Stomach smooth muscle (tissue), 2 donors: ENCODE results near the gene ZDHHC4.

Source experiments
- H3K27ac ChIP-seq: one replicate; pipeline ENCODE4 v1.7.0; 2013; ENCODE audit warnings: mild to moderate bottlenecking, low read length, inconsistent platforms
- H3K27me3 ChIP-seq, 2 donors: one replicate each; pipeline ENCODE4 v1.7.0; 2013; ENCODE audit warnings: low read length in 2 of 2; ENCODE audit not compliant: insufficient read depth in 2 of 2, control insufficient read depth in 1 of 2
- H3K36me3 ChIP-seq, 2 donors: one replicate each; pipeline ENCODE4 v1.7.0; 2013; ENCODE audit warnings: low read length in 2 of 2; ENCODE audit not compliant: control insufficient read depth in 2 of 2, insufficient read depth in 2 of 2
- H3K4me1 ChIP-seq: one replicate; pipeline ENCODE4 v1.7.0; 2013; ENCODE audit warnings: low read length; ENCODE audit not compliant: control insufficient read depth, insufficient read depth
- H3K4me3 ChIP-seq, 2 donors: one replicate each; pipeline ENCODE4 v1.7.0; 2013; ENCODE audit warnings: low read length in 2 of 2
- H3K9ac ChIP-seq, 2 donors: one replicate each; pipeline ENCODE4 v1.7.0; 2013; ENCODE audit warnings: low read length in 2 of 2, mild to moderate bottlenecking in 1 of 2
- H3K9me3 ChIP-seq, 2 donors: one replicate each; pipeline ENCODE4 v1.7.0; 2013; ENCODE audit warnings: low read length in 2 of 2; ENCODE audit not compliant: control insufficient read depth in 2 of 2
- donor health status: healthy.
- donor health status: Pancreatic carcinoma.

ZDHHC4 gene

DNA sequence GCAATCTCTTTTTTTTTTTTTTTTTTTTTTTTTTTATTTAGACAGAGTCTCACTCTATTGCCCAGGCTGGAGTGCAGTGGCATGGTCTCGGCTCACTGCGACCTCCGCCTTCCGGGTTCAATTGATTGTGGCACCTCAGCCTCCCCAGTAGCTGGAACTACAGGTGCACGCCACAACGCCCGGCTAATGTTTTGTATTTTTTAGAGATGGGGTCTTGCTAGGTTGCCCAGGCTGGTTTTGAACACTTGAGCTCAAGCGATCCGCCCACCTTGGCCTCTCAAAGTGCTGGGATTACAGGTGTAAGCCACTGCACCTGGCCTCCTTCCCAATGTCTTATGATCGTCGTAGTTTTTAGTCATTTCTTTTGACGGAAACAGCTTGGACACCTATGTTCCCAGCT, 31.5 kb downstream of the ZDHHC4 start:
- H3K36me3 ChIP-seq: peaks cover 9 to 16% of the 10 kb centered on the region in 2 donors
- no peaks in the 10 kb centered on the region for H3K27me3 ChIP-seq
- no peak overlapping the region for H3K27ac ChIP-seq
- H3K9ac ChIP-seq: no peak overlapping the region
- H3K4me1 ChIP-seq: no peaks in the 10 kb centered on the region
- H3K9me3 ChIP-seq: no peaks in the 10 kb centered on the region
- no peak overlapping the region for H3K4me3 ChIP-seq

DNA sequence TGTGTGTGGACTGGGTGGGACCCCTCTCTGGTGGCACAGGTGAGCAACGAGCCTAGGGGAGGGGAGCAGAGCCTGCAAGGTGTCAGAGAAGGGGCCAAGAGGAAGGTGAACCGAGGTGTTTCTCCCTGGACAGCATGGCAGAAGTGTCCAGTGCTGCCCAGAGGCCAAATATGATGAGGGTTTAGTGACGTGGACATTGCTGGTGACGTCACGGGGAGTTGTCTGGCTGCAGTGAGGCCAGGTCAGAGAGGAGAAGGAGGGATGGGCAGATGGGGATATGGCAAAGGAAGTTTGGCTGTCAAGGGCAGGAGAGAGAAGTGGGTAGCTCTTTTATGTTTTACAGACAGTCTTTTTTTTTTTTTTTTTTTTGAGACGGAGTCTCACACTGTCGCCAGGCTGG, 35.6 kb downstream of the ZDHHC4 start:
- peaks cover 15% of the 10 kb centered on the region for H3K4me1 ChIP-seq
- H3K27me3 ChIP-seq: no peaks in the 10 kb centered on the region
- no peak overlapping the region for H3K27ac ChIP-seq
- H3K4me3 ChIP-seq: no peak overlapping the region
- no peak overlapping the region for H3K9ac ChIP-seq
- H3K9me3 ChIP-seq: no peaks in the 10 kb centered on the region
- peaks cover 0 to 7% of the 10 kb centered on the region in 2 donors for H3K36me3 ChIP-seq

DNA sequence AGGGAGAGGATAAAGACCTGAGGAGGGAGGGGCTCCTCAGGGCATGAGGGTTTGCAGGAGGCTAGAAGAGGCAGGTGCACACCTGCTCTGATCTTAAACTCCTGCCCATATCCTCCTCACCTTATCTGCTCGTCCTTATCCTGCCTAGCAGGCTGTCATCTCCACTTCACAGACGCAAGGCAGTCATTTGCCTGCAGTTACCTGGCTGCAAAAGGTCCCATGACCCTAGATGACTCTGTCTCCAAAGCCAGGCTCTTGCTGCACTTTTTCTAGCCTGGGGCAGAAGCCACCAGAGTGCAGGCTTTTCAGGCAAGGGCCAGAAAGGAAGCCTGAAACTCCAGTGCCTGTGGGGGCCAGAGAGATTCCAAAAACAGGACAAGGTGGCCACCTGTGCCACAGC, 36.5 kb downstream of the ZDHHC4 start:
- Histone ChIP-seq H3K9me3 (no peaks in the 10 kb centered on the region), H3K4me3 (no peak overlapping the region), H3K27ac (no peak overlapping the region), H3K36me3 (peaks cover 3 to 8% of the 10 kb centered on the region in 2 donors), H3K27me3 (no peaks in the 10 kb centered on the region), H3K9ac (no peak overlapping the region), H3K4me1 (peaks cover 15% of the 10 kb centered on the region)

DNA sequence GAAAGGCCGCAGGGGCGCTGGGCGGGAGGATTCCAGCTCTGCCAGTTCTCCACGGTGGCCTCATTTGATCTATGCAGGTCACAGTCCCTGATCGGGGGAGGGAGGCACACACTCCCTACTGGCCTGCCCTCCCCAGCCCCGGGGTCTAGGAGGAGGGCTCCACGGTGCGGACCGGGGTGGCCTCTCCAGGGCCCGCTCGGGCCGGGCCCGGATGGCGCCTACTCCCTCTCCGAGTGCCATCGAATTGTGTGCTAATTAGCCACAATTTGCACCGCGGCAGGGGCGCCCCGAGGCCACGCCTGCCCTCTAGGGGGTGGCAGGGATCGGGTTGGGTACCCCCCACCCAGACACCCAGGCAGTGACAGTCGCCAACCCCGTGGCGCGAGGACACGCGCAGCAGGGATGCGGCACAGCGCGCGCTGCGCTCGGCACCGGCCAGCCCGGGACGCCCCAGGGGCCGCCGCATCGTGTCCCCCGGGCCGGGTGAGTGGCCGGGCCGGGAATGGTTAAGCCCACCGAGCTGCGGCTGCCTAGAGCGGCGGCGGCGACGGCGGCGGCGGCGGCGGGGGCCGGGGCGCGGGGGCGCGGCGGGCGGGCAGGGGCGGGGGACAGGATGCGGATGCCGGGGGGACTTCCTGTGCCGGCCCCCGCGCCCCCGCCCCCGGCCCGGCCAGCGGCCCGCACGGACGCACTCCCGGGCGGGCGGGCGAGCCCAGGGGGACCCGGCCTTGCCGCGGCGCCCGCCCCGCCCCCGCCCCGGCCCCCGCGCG, 37.9 kb downstream of the ZDHHC4 start, which contains the start of gene ZNF853:
TSS of gene ZNF853 (plus strand) at position 658 of the 770 bp plus-strand sequence. CDS start 565 bp downstream, outside the sequence.
- Histone ChIP-seq H3K4me1 (peaks cover 15% of the 10 kb centered on the region), H3K27ac (no peak within 1 kb of the TSS), H3K9ac (peak within 1 kb of the TSS; percentile 70 to 76), H3K27me3 (no peaks in the 10 kb centered on the region), H3K36me3 (peaks cover 3 to 6% of the 10 kb centered on the region in 2 donors), H3K9me3 (no peaks in the 10 kb centered on the region), H3K4me3 (peak within 1 kb of the TSS; percentile 63 to 79)

DNA sequence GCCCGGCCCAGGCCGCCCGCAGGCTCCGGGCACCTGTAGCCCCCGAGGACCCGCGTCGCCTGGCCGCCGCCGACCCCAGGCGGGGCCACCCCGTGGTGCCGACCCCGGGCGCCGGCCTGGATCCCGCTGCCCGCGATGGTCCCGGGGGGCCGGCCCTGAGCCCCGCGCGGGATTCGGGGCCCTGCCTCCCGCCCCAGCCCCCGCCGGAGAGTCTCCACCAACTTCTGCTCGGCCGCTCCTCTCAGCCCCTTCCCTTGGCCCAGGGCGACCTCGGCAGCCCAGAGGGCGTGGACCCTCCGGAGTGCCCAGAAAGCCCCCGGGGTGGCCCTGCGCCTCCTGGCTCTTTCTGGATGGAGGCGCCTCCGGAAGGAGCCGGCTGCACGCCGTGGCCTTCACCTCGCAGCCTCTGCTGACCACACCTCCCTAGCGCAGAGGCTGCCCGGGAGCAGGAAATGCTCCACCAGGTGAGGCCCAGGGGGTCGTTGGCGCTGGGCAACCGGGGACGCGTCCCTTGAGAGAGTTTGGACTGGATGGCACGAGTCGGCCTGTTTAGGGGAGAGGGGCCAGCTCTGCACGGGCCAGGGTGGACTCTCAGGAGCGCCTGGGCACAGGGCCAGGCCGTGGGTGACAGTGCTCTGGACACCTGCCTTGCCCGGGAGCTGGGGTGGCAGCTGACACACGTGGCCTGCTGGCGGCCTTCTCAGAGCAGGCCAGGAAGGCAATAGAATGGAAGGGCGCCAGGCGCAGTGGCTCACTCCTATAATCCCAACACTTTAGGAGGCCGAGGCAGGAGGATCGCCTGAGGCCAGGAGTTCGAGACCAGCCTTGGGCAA, 38.7 kb downstream of the ZDHHC4 start:
- Histone ChIP-seq H3K9me3 (no peaks in the 10 kb centered on the region), H3K27ac (no peak overlapping the region), H3K4me3 (peak overlapping the region; percentile 60 to 79), H3K9ac (peak overlapping the region; percentile 70 to 76), H3K27me3 (no peaks in the 10 kb centered on the region), H3K4me1 (peaks cover 15% of the 10 kb centered on the region), H3K36me3 (peaks cover 3 to 7% of the 10 kb centered on the region in 2 donors)

DNA sequence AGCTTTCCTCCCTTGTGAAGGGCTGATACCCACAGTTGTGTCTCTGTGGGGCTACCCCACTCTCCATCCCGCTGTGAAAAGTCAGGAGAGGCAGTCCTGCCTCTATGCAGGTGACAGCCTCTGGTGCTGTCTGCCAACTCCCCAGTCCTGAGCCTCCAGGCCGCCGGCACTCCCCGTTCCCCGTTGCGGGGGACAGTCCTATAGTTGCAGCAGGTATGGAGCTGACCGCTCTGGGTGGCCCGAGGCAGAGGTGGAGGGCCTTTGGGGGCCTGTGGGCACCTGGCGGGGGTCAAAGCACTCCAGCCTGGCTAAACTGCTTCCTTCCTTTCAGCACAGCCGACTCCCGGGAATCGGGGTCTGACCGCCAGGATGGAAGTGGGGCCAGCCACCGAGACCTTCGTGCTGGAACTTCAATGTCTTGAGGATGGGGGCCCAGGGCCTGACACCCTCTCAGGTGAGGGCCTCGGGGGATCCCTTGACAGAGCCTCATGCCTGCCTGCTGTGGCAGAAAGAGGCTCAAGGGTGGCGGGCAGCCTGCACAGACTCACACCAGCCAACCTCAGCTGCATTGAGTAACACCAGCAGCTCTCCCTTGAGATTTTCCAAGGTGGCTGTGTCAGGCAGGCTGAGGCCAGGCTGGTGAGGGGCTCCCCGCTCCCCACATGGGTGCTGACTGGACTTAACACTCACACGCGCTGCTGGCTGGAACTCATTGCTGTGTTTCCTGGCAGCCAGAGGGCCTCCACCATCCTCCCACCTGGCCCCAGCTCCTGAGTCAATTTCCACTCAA, 39.8 kb downstream of the ZDHHC4 start:
- no peaks in the 10 kb centered on the region for H3K27me3 ChIP-seq
- H3K4me1 ChIP-seq: peaks cover 15% of the 10 kb centered on the region
- H3K36me3 ChIP-seq: peaks cover 11 to 15% of the 10 kb centered on the region in 2 donors
- H3K4me3 ChIP-seq: peak overlapping the region in 1 of 2 donors; percentile 35
- no peaks in the 10 kb centered on the region for H3K9me3 ChIP-seq
- H3K27ac ChIP-seq: no peak overlapping the region
- H3K9ac ChIP-seq: no peak overlapping the region

DNA sequence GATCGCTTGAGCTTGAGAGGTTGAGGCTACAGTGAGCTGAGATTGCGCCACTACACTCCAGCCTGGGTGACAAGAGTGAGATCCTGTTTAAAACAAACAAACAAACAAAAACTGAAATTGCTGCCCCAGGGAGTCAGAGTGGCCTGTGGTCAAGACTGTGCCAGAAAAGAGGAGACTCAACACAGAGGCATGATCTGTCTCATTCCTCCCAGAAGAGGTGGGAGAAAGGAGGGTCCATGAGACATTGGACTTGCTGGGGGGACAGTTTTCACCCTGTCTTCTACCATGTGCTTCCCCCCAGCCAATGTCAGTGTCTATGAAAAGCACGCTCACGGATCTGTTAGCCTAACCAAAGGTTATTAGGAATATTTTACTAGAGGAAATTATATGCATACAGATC, 41.4 kb downstream of the ZDHHC4 start:
- peaks cover 15% of the 10 kb centered on the region for H3K4me1 ChIP-seq
- peaks cover 11 to 15% of the 10 kb centered on the region in 2 donors for H3K36me3 ChIP-seq
- no peak overlapping the region for H3K27ac ChIP-seq
- no peaks in the 10 kb centered on the region for H3K27me3 ChIP-seq
- H3K4me3 ChIP-seq: no peak overlapping the region
- H3K9ac ChIP-seq: no peak overlapping the region
- no peaks in the 10 kb centered on the region for H3K9me3 ChIP-seq

DNA sequence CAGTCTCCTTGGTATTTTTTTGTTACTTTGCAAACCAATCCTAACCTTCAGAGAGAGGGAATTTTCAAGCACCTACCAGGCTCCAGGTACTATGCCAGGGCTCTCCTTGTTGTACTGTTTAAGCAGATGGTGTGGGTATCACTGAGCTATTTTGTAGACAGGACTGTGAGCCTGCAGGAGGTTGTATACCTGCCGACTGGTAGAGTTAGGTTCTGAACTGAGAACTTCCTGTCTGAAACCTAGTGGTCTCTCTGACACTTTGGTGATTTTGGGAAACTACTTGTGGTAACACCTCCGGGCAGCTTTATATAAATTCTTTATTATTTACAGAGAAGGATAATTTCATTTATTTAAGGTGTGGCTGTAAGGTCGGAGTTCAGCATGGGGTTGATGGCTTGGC, 42.7 kb downstream of the ZDHHC4 start:
- H3K27ac ChIP-seq: no peak overlapping the region
- H3K36me3 ChIP-seq: peaks cover 11 to 18% of the 10 kb centered on the region in 2 donors
- H3K4me3 ChIP-seq: no peak overlapping the region
- H3K27me3 ChIP-seq: no peaks in the 10 kb centered on the region
- H3K4me1 ChIP-seq: peaks cover 11% of the 10 kb centered on the region
- no peaks in the 10 kb centered on the region for H3K9me3 ChIP-seq
- no peak overlapping the region for H3K9ac ChIP-seq

DNA sequence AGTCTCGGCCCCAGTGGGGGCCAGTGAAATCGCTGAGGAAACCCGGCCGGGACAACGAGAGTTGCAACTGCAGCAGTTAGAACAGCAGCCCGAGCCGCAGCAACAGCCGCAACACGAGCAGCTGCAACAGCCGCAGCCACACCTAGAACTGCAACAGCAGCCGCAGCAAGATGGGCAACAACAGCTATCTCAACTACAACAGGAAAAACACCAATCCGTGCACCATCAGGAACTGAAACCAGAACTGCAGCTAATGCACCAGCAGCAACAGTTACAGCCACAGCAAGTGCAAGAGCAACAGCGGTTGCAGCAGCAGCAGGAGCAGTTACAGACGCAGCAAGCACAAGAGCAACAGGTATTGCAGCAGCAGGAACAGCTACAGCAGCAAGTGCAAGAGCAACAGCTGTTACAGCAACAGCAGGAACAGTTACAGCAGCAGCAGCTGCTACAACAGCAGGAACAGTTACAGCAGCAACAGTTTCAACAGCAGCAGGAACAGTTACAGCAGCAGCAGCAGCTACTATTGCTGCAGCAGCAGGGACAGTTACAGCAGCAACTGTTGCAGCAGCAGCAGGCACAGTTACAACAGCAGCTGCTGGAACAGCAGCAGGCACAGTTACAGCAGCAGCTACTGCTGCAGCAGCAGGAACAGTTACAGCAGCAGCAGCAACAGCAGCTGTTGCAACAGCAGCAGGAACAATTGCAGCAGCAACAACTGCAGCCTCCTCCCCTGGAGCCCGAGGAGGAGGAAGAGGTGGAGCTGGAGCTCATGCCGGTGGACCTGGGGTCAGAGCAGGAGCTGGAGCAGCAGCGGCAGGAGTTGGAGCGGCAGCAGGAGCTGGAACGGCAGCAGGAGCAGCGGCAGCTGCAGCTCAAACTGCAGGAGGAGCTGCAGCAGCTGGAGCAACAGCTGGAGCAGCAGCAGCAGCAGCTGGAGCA, 44.2 kb downstream of the ZDHHC4 start:
- no peaks in the 10 kb centered on the region for H3K9me3 ChIP-seq
- no peak overlapping the region for H3K4me3 ChIP-seq
- H3K27ac ChIP-seq: no peak overlapping the region
- peaks cover 5% of the 10 kb centered on the region for H3K4me1 ChIP-seq
- H3K27me3 ChIP-seq: no peaks in the 10 kb centered on the region
- no peak overlapping the region for H3K9ac ChIP-seq
- peaks cover 11 to 18% of the 10 kb centered on the region in 2 donors for H3K36me3 ChIP-seq
